Testis (tissue), 3 donors: ENCODE data around the gene FBXO24. TPM values are rescaled to one million over a fixed set of nuclear protein-coding genes. Genes with fewer than 3 reads are reported as not detected.

Source experiments
- DNase-seq: peaks from one replicate; pipeline ENCODE4 v3.0.0-alpha.2; 2019
- H3K27ac ChIP-seq, 2 donors: fragments of 200-600 bp; sonication (generic); one replicate each; pipeline ENCODE4 v1.5.1; 2019
- H3K27me3 ChIP-seq: fragments of 200-600 bp; sonication (generic); one replicate; pipeline ENCODE4 v1.5.1; 2019
- H3K36me3 ChIP-seq: fragments of 200-600 bp; sonication (generic); one replicate; pipeline ENCODE4 v1.5.1; 2017; ENCODE audit warnings: low read depth; ENCODE audit errors: missing control alignments
- H3K4me1 ChIP-seq: fragments of 200-600 bp; sonication (generic); one replicate; pipeline ENCODE4 v1.5.1; 2019
- H3K4me3 ChIP-seq, 2 donors: fragments of 200-600 bp; sonication (generic); one replicate each; pipeline ENCODE4 v1.5.1; 2017 to 2019
- H3K9me3 ChIP-seq: fragments of 200-600 bp; sonication (generic); one replicate; pipeline ENCODE4 v1.5.1; 2017
- POLR2A ChIP-seq: fragments of 450-650 bp; IDR thresholded peaks from one replicate; pipeline ENCODE4 v1.6.1; 2017; ENCODE audit warnings: antibody characterized with exemption, mild to moderate bottlenecking, moderate library complexity
- WGBS, 2 donors: methylation state at CpG; one replicate each; pipeline ENCODE4 v1.1.5; 2018; 5-methylcytosine and 5-hydroxymethylcytosine counted together
- intact Hi-C: fragments of 100-400 bp; cut with DNase I; formaldehyde crosslinking; loops from one replicate; pipeline ENCODE4 v1.15.1; 2023; ENCODE audit warnings: low total_unique reads
- polyA plus RNA-seq: library from polyadenylated mRNA; stranded (reverse); fragments of 350-450 nt; fragmentation: Illumina TruSeq; extraction: RNeasy Lipid Tissue Mini Kit (QIAGEN cat#74804); gene quantifications from one replicate; pipeline ENCODE4 v1.2.3, GENCODE V29; 2014; ENCODE audit warnings: low read depth, low replicate concordance; ENCODE audit not compliant: insufficient read depth
- total RNA-seq, 2 donors: library from RNA; depleted of rRNA; stranded (reverse); fragments of >200 nt; gene quantifications; one replicate each; pipeline ENCODE4 v1.2.3, GENCODE V29; 2016
- TF ChIP-seq, protein P1 (sequence below), 3 experiments: fragments of 450-650 bp in 2 of 3; fragments of 200-600 bp in 1 of 3; sonication (generic) in 1 of 3; IDR thresholded peaks; one replicate each; pipeline ENCODE4 v1.5.1; 2016 to 2019; ENCODE audit warnings: antibody characterized with exemption in 3 of 3, mild to moderate bottlenecking in 2 of 3, moderate library complexity in 1 of 3

Gene FBXO24
- total and polyA plus RNA-seq, 3 donors from 2014 or later, result 37.5 to 112 (median 74.5) TPM

DNA sequence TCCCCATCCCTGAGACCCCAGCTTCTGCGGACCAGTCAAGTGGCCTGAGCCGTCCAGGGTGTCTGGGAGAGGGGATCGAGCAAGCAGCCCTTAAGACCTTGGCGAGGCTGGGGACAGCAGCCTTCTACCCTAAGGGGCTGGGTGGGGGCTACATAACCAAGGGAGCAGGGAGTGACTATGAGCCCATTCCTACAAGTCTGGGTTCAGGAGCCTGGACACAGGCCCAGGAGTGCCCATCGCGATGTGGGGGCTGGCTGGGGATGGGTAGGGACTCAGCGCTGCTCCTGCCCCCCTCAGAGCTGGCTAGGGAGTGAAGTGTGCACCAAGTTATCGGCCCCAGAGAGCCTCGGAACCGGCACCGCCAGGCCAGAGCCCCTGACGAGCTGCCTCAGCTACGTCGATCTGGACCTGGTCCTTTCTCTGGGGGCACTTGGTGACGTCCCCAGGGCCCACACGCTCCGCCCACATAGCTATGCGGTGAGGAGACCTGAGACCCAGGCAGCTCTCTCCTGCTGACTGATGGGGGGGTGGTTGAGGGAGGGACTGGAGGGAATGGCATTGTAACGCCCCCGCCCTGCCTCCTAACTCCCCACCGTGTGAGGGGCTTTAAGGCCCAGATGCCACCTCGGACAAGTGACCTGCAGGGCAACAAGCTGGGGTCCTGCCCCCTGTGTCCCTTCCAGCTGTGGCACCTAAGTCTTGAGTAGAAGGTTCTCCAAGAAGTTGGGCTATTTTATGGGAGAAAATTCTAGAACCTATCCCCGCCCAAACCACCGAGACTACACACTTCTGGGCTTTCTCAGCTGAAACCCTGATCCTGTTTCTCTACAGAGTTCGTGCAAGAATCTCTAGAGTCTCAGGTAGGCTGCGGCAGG is 14.9 kb upstream of the FBXO24 start:
- TF ChIP-seq, protein P1, sequence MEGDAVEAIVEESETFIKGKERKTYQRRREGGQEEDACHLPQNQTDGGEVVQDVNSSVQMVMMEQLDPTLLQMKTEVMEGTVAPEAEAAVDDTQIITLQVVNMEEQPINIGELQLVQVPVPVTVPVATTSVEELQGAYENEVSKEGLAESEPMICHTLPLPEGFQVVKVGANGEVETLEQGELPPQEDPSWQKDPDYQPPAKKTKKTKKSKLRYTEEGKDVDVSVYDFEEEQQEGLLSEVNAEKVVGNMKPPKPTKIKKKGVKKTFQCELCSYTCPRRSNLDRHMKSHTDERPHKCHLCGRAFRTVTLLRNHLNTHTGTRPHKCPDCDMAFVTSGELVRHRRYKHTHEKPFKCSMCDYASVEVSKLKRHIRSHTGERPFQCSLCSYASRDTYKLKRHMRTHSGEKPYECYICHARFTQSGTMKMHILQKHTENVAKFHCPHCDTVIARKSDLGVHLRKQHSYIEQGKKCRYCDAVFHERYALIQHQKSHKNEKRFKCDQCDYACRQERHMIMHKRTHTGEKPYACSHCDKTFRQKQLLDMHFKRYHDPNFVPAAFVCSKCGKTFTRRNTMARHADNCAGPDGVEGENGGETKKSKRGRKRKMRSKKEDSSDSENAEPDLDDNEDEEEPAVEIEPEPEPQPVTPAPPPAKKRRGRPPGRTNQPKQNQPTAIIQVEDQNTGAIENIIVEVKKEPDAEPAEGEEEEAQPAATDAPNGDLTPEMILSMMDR (IDR thresholded peaks at IDR 0.05), result no peak
- no peak for TF ChIP-seq POLR2A
- Histone ChIP-seq H3K4me1 (peaks cover 38% of the 10 kb centered on the region), H3K36me3 (no peaks in the 10 kb centered on the region), H3K9me3 (no peaks in the 10 kb centered on the region), H3K27ac (no peak overlapping the region), H3K27me3 (no peaks in the 10 kb centered on the region), H3K4me3 (no peak overlapping the region)
- 81 to 82% methylated on average over 25 to 26 of the region's 26 CpGs for WGBS, 2 donors
- intact Hi-C loops, result no loop called here
- no peak for DNase-seq

DNA sequence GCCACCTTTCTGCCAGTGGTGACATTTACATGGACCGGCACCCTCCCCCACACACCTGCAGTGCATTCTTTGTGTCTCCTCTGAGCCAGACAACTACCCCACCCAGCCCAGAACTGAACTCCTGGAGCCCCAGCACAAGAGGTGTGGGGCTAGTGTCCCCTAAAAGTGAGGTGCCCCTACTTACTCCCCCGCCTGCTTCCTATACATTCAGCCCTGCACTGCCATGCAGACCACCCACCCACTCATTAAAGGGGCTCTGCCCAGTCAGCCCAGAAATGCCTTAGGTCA is 14.4 kb upstream of the FBXO24 start:
- intact Hi-C loops, result no loop called here
- DNase-seq, result no peak
- TF ChIP-seq, protein P1 (IDR thresholded peaks at IDR 0.05), result no peak
- TF ChIP-seq POLR2A, result no peak
- Histone ChIP-seq H3K36me3 (no peaks in the 10 kb centered on the region), H3K4me3 (no peak overlapping the region), H3K27ac (no peak overlapping the region), H3K4me1 (peaks cover 35% of the 10 kb centered on the region), H3K27me3 (no peaks in the 10 kb centered on the region), H3K9me3 (no peaks in the 10 kb centered on the region)
- WGBS, 2 donors, result 86 to 98% methylated on average over 2 of the region's 2 CpGs

DNA sequence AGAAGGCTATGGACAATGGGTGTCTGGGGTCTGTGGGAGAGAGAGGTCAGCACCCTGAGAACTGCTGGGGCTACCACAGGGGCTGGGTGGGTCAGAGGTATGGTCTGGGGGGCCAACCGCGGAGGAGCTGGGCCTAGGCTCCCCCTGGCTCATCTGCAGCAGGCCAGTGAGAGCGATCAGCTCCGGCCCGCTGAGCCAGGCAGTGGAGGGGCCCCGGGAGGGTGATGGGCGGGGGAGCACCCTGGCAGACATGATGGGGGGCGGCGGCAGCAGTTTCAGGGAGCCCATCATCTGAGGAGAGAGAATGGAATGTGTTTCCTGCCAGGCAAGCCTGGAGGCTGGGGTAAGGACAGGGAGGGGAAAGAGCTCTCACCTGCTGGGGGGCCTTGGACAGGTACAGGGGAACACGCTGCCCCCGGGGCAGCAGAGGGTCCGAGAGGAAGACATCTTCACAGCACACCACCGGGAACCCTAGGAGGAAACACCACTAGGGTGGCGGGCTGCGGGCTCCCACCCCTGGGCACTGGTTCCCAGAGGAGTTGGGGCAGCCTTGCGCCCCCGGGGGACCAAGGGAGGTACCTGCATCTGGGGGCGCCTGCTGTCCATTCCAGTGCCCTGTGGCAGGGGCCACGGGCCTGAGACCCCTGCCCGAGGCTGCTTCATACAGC is 13.7 kb upstream of the FBXO24 start:
- H3K27ac ChIP-seq, result no peak overlapping the region
- H3K9me3 ChIP-seq, result no peaks in the 10 kb centered on the region
- H3K36me3 ChIP-seq, result no peaks in the 10 kb centered on the region
- intact Hi-C loops, result no loop called here
- no peak for DNase-seq
- peaks cover 29% of the 10 kb centered on the region for H3K4me1 ChIP-seq
- TF ChIP-seq, protein P1 (IDR thresholded peaks at IDR 0.05), result no peak
- TF ChIP-seq POLR2A, result no peak
- WGBS, 2 donors, result 77 to 84% methylated on average over 15 to 18 of the region's 20 CpGs
- no peak overlapping the region for H3K4me3 ChIP-seq
- no peaks in the 10 kb centered on the region for H3K27me3 ChIP-seq

DNA sequence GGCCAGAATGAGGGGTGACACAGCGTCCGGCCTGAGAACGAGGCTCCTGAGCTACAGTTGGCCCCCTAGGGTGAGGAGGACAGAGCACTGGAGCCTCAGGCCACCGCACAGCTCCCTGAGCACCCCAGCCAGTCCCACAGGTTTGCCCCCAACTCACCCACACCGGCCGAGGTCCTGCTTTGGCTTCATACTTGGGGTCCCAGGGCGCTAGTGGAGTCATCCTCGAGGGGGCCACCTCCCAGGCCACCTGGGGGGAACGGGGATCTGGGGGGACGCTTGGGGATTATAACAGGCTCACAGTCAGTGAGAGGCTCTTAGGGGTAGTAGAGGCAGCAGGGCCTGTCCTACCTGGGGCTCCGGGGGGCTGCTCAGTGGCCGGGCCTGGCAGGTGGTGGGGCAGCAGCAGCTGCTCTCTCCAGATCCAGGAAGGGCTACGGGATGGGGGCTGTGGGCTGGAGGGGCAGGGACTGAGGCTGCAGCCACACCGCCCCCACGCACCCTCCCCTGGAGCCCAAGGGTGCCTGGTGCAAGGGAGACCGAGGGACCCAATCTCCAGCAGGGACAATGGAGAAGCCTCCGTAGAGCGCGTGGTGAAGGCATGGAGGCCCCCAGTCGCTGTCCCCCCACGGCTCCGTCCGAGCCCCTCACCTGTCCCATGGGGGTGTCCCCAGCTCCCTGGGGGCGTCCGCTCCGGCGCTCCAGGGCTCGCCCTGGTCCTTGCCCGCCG is 13.0 kb upstream of the FBXO24 start:
- H3K27me3 ChIP-seq, result no peaks in the 10 kb centered on the region
- no peaks in the 10 kb centered on the region for H3K9me3 ChIP-seq
- H3K27ac ChIP-seq, result no peak overlapping the region
- intact Hi-C loops, result no loop called here
- H3K4me3 ChIP-seq, result peak overlapping the region; percentile 27 to 41
- 78 to 79% methylated on average over 12 to 22 of the region's 30 CpGs for WGBS, 2 donors
- peaks cover 22% of the 10 kb centered on the region for H3K4me1 ChIP-seq
- H3K36me3 ChIP-seq, result no peaks in the 10 kb centered on the region
- DNase-seq, result no peak
- TF ChIP-seq POLR2A, result no peak
- TF ChIP-seq, protein P1 (IDR thresholded peaks at IDR 0.05), result no peak
